CD14-positive monocyte (primary cell): ENCODE results near the gene ZBED4. TPM values are rescaled to one million over a fixed set of nuclear protein-coding genes. Genes with fewer than 3 reads are reported as not detected.

Experiments used
- DNase-seq, 3 donors: peaks; one replicate each; pipeline ENCODE4 v3.0.0-alpha.2; 2011 to 2022
- H2AFZ ChIP-seq: 2 replicates; pipeline ENCODE4 v1.6.0; 2012; ENCODE audit warnings: mild to moderate bottlenecking, low read depth, low read length, inconsistent platforms; ENCODE audit not compliant: insufficient read depth, poor library complexity, severe bottlenecking
- H3K27ac ChIP-seq, 2 donors: 1 replicate in 1 of 2; 2 replicates in 1 of 2; pipeline ENCODE4 v1.5.1; 2012 to 2013; ENCODE audit warnings: low read length in 2 of 2, control low read depth in 1 of 2, inconsistent platforms in 1 of 2, low read depth in 1 of 2, mild to moderate bottlenecking in 1 of 2
- H3K27me3 ChIP-seq, 2 donors: one replicate each; pipeline versions ENCODE4 v1.6.0 to v1.6.1; 2011 to 2013; ENCODE audit warnings: low read length in 2 of 2; ENCODE audit not compliant: control insufficient read depth in 2 of 2, insufficient read depth in 2 of 2
- H3K36me3 ChIP-seq, 2 donors: replicated peaks in 1 of 2; 1 replicate in 1 of 2; 2 replicates in 1 of 2; pipeline versions ENCODE4 v1.5.1 to v1.6.1; 2012 to 2013; ENCODE audit warnings: low read length in 2 of 2, control low read depth in 1 of 2, inconsistent platforms in 1 of 2, mild to moderate bottlenecking in 1 of 2; ENCODE audit not compliant: insufficient read depth in 2 of 2, control insufficient read depth in 1 of 2
- H3K4me1 ChIP-seq, 2 donors: 1 replicate in 1 of 2; 2 replicates in 1 of 2; pipeline versions ENCODE4 v1.5.1 to v1.6.1; 2012 to 2013; ENCODE audit warnings: low read length in 2 of 2, control low read depth in 1 of 2, inconsistent platforms in 1 of 2, mild to moderate bottlenecking in 1 of 2, moderate library complexity in 1 of 2; ENCODE audit not compliant: insufficient read depth in 2 of 2, control insufficient read depth in 1 of 2
- H3K4me2 ChIP-seq: replicated peaks from 2 replicates; pipeline ENCODE3; 2012; ENCODE audit warnings: low read length, moderate library complexity, mild to moderate bottlenecking; ENCODE audit not compliant: poor library complexity, severe bottlenecking; ENCODE audit errors: extremely low read depth
- H3K4me3 ChIP-seq, 3 experiments: fragments of 200-600 bp in 1 of 3; sonication (generic) in 1 of 3; replicated peaks in 1 of 3; 1 replicate in 2 of 3; 2 replicates in 1 of 3; pipeline ENCODE4 v1.5.1; 2011 to 2013; ENCODE audit warnings: low read length in 3 of 3, mild to moderate bottlenecking in 3 of 3, control low read depth in 2 of 3, low read depth in 2 of 3, inconsistent platforms in 1 of 3, moderate library complexity in 1 of 3
- H3K79me2 ChIP-seq: 2 replicates; pipeline ENCODE4 v1.6.0; 2012; ENCODE audit warnings: mild to moderate bottlenecking, control low read depth, inconsistent platforms, low read length, moderate library complexity; ENCODE audit not compliant: insufficient read depth
- H3K9ac ChIP-seq: 2 replicates; pipeline ENCODE4 v1.6.0; 2017; ENCODE audit warnings: low read length, mild to moderate bottlenecking; ENCODE audit not compliant: insufficient read depth, poor library complexity, severe bottlenecking
- H3K9me3 ChIP-seq, 2 donors: replicated peaks in 1 of 2; 1 replicate in 1 of 2; 2 replicates in 1 of 2; pipeline versions ENCODE4 v1.5.1 to v1.6.1; 2012 to 2013; ENCODE audit warnings: low read length in 2 of 2, control low read depth in 1 of 2; ENCODE audit not compliant: control insufficient read depth in 1 of 2, insufficient read depth in 1 of 2
- H4K20me1 ChIP-seq: 2 replicates; pipeline ENCODE4 v1.6.0; 2012; ENCODE audit warnings: mild to moderate bottlenecking, low read length, control low read depth, moderate library complexity; ENCODE audit not compliant: insufficient read depth
- H3K27ac Mint-ChIP-seq, 7 donors: one replicate each; pipeline ENCODE4 v1.8.0; 2020; ENCODE audit warnings: mild to moderate bottlenecking in 7 of 7, mixed read lengths in 7 of 7, moderate library complexity in 6 of 7, inconsistent platforms in 2 of 7
- H3K27me3 Mint-ChIP-seq, 3 donors: one replicate each; pipeline ENCODE4 v1.8.0; 2021 to 2022; ENCODE audit warnings: low read depth in 3 of 3, mild to moderate bottlenecking in 3 of 3, mixed read lengths in 3 of 3, moderate library complexity in 3 of 3, inconsistent platforms in 1 of 3
- H3K36me3 Mint-ChIP-seq, 2 donors: one replicate each; pipeline ENCODE4 v1.8.0; 2020; ENCODE audit warnings: mixed read lengths in 2 of 2, inconsistent platforms in 1 of 2, mild to moderate bottlenecking in 1 of 2
- H3K4me1 Mint-ChIP-seq: one replicate; pipeline ENCODE4 v1.8.0; 2020; ENCODE audit warnings: mild to moderate bottlenecking, mixed read lengths
- H3K4me3 Mint-ChIP-seq, 2 donors: one replicate each; pipeline ENCODE4 v1.8.0; 2020; ENCODE audit warnings: mild to moderate bottlenecking in 2 of 2, mixed read lengths in 2 of 2, moderate library complexity in 1 of 2
- H3K9me3 Mint-ChIP-seq, 7 donors: one replicate each; pipeline ENCODE4 v1.8.0; 2020 to 2022; ENCODE audit warnings: mixed read lengths in 7 of 7, mild to moderate bottlenecking in 6 of 7, moderate library complexity in 6 of 7, inconsistent platforms in 2 of 7
- CTCF ChIP-seq: fragments of 200-600 bp; IDR thresholded peaks from one replicate; pipeline ENCODE4 v1.8.0; 2022; ENCODE audit warnings: antibody characterized with exemption, mild to moderate bottlenecking
- WGBS: methylation state at CpG from one replicate; pipeline ENCODE4 v1.1.5; 2013; ENCODE audit warnings: missing lambda C conversion rate; ENCODE audit not compliant: insufficient coverage; 5-methylcytosine and 5-hydroxymethylcytosine counted together
- intact Hi-C, 2 donors: fragments of 100-400 bp; cut with micrococcal nuclease; formaldehyde crosslinking; loops; one replicate each; pipeline versions ENCODE4 v1.15.0 to v1.15.1; 2023
- polyA plus RNA-seq, 3 donors: library from polyadenylated mRNA; depleted of rRNA in 1 of 3; unstranded in 2 of 3; stranded (reverse) in 1 of 3; fragments of 300-500 nt in 2 of 3; fragments of >200 nt in 1 of 3; fragmentation: Illumina TruSeq in 2 of 3; gene quantifications; 1 replicate in 2 of 3; 2 replicates in 1 of 3; pipeline ENCODE4 v1.2.3, GENCODE V29; 2012 to 2021

The ZBED4 gene
- polyA plus RNA-seq, 3 donors = 3.8 to 8.2 (median 5.7) TPM

GRCh38 chr22:49856343-49856742 is 2.7 kb downstream of the ZBED4 start:
- Histone ChIP-seq H3K4me2 (no peak overlapping the region), H3K4me1 (peaks cover 25 to 35% of the 10 kb centered on the region in 2 donors), H4K20me1 (peaks cover 59% of the 10 kb centered on the region), H2AFZ (no peak overlapping the region), H3K79me2 (peaks cover 73% of the 10 kb centered on the region), H3K9me3 (no peaks in the 10 kb centered on the region), H3K9ac (no peak overlapping the region), H3K4me3 (no peak overlapping the region), H3K36me3 (no peaks in the 10 kb centered on the region), H3K27ac (no peak overlapping the region), H3K27me3 (no peaks in the 10 kb centered on the region)
- H3K27me3 Mint-ChIP-seq = peaks cover 0 to 6% (median 3%) of the 10 kb centered on the region in 3 donors
- TF ChIP-seq CTCF = no peak
- no peaks in the 10 kb centered on the region for H3K9me3 Mint-ChIP-seq
- peaks cover 3 to 14% of the 10 kb centered on the region in 2 donors for H3K36me3 Mint-ChIP-seq
- WGBS = 100% methylated on average over 11 of the region's 23 CpGs
- peaks cover 47% of the 10 kb centered on the region for H3K4me1 Mint-ChIP-seq
- intact Hi-C loops = no loop called here
- H3K4me3 Mint-ChIP-seq = no peak overlapping the region
- no peak for DNase-seq
- peak overlapping the region in 1 of 7 donors; percentile 55 for H3K27ac Mint-ChIP-seq

- Mint-ChIP-seq H3K27ac (peak overlapping the region in 1 of 7 donors; percentile 79), H3K4me1 (peaks cover 46% of the 10 kb centered on the region), H3K36me3 (peaks cover 1 to 14% of the 10 kb centered on the region in 2 donors), H3K4me3 (no peak overlapping the region), H3K27me3 (peaks cover 0 to 3% (median 2%) of the 10 kb centered on the region in 3 donors), H3K9me3 (no peaks in the 10 kb centered on the region)
- Histone ChIP-seq H3K4me1 (peaks cover 25 to 39% of the 10 kb centered on the region in 2 donors), H3K27ac (no peak overlapping the region), H4K20me1 (peaks cover 66% of the 10 kb centered on the region), H3K27me3 (no peaks in the 10 kb centered on the region), H3K9me3 (no peaks in the 10 kb centered on the region), H2AFZ (no peak overlapping the region), H3K4me2 (no peak overlapping the region), H3K9ac (no peak overlapping the region), H3K36me3 (no peaks in the 10 kb centered on the region), H3K79me2 (peaks cover 79% of the 10 kb centered on the region), H3K4me3 (no peak overlapping the region)
- WGBS = 92% methylated on average over 23 of the region's 31 CpGs
- DNase-seq = no peak
- intact Hi-C loops = no loop called here
- no peak for TF ChIP-seq CTCF
Observed at GRCh38 chr22:49856766-49857618, 3.3 kb downstream of the ZBED4 start.
